PFSK-1 (cell line): ENCODE data around the gene CCDC88C.

Experiments used
- FOXP2 ChIP-seq: optimal IDR thresholded peaks from 2 replicates; pipeline ENCODE3; 2011; ENCODE audit warnings: borderline replicate concordance, control low read depth, inconsistent platforms; ENCODE audit not compliant: insufficient read depth; ENCODE audit errors: extremely low read length, extremely low read depth
- POLR2AphosphoS5 ChIP-seq: IDR thresholded peaks from 2 replicates; pipeline ENCODE4 v1.6.1; 2012; ENCODE audit warnings: low read depth, mild to moderate bottlenecking, control low read depth, low read length, moderate library complexity
- REST ChIP-seq, 2 experiments: IDR thresholded peaks; 2 replicates each; pipeline versions ENCODE4 v1.6.1 to v1.8.0; 2011 to 2012; ENCODE audit warnings: low read depth in 2 of 2, low read length in 2 of 2, control low read depth in 1 of 2, inconsistent platforms in 1 of 2, mild to moderate bottlenecking in 1 of 2, moderate library complexity in 1 of 2; ENCODE audit not compliant: insufficient read depth in 1 of 2
- SIN3A ChIP-seq: IDR thresholded peaks from 2 replicates; pipeline ENCODE4 v1.6.1; 2012; ENCODE audit warnings: mild to moderate bottlenecking, low read length, moderate library complexity, borderline replicate concordance; ENCODE audit not compliant: insufficient read depth
- TAF1 ChIP-seq: IDR thresholded peaks from 2 replicates; pipeline ENCODE4 v1.6.1; 2012; ENCODE audit warnings: low read length, control low read depth, borderline replicate concordance; ENCODE audit not compliant: insufficient read depth

CCDC88C gene

DNA sequence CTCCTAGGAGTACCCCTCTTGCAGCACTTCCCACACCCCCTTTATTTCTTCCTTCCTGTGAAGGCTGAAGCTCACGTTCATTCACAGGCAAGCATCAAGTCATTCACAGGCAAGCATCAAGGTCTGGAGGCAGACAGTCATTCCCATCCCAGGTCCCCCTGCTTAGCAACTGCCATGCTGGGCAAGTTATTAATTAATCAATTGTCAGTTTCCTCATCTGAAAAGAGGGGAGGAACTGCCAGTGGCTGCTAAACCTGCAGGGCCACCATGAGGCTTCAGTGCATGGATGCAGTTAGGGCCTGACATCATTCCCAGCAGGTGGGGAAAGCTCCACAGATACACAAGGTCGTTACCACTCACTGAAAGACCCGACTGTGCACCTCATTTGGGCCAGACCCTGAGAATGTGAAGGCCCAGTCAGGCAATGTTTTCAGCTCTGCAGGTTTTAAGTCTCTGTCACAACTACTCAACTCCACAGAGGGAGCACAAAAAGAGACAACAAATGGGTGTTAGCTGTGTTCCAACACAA lies 88.1 kb downstream of the CCDC88C start:
- TF ChIP-seq FOXP2 (no peak), TAF1 (no peak), POLR2AphosphoS5 (no peak), REST (IDR thresholded peaks at IDR 0.05; ENCODE audit: insufficient read depth in 1 of 2, low read depth in 2 of 2, low read length in 2 of 2) (no peak), SIN3A (no peak)

- TF ChIP-seq FOXP2: no peak
- no peak for TF ChIP-seq TAF1
- TF ChIP-seq SIN3A: no peak
- TF ChIP-seq POLR2AphosphoS5: no peak
- TF ChIP-seq REST (IDR thresholded peaks at IDR 0.05; ENCODE audit: insufficient read depth in 1 of 2, low read depth in 2 of 2, low read length in 2 of 2): no peak
These were observed 89.1 kb downstream of the CCDC88C start for GRCh38 chr14:91328313-91329050.

DNA sequence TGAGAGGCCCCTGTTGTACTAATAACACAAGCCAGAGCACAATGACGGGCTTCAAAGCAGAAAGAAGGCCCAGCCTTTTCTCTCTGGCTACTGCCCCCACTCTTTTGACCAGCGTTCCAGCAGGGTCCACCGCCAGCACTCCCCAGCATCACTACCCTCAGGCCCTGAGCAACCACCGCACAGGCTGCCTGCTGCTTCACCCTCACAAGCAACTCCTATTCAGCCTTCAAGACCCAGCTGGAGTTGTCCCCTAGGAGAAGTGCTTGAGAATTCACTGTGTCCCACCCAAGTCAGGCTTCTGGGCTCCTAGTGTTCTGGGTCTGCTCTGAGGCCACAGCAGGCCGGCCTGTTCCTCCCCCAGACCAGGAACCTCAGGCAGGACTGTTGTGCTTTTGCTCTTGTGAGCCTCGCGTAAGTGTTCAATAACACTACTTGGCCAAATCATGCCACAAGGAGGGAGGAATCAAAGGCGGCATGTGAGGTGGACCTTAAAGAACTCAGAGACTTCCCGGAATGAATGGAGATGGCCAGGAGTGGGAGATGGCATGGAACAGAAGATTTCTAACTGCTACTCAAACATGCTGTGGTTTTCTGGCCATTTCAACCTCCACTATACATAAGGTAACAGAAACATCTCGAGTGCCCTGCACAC lies 89.8 kb downstream of the CCDC88C start:
- TF ChIP-seq SIN3A (no peak), POLR2AphosphoS5 (no peak), REST (IDR thresholded peaks at IDR 0.05; ENCODE audit: insufficient read depth in 1 of 2, low read depth in 2 of 2, low read length in 2 of 2) (no peak), TAF1 (no peak), FOXP2 (no peak)

- TF ChIP-seq TAF1 (no peak), POLR2AphosphoS5 (no peak), REST (IDR thresholded peaks at IDR 0.05; ENCODE audit: insufficient read depth in 1 of 2, low read depth in 2 of 2, low read length in 2 of 2) (no peak), SIN3A (no peak), FOXP2 (no peak)
These were observed 90.4 kb downstream of the CCDC88C start for GRCh38 chr14:91327250-91327595.
